HG03108 (cell line): ENCODE results near the gene ALDH1L2.
"Not testable (repeated sequence)": the region's sequence is repeated elsewhere in the genome, so short reads cannot be mapped to it uniquely, and the experiment has no call there.

Experiments used
- ATAC-seq: cut with Tn5 transposase; IDR thresholded peaks from one replicate; pipeline ENCODE4 v1.9.1; 2021; ENCODE audit warnings: moderate library complexity; ENCODE audit not compliant: unreplicated experiment

The ALDH1L2 gene

GRCh38 chr12:105084251-105085250 lies at the start of gene ALDH1L2:
ALDH1L2 (minus strand) TSS chr12:105084458; CDS start chr12:105084436, 22 bp downstream.
- ATAC-seq = peak; percentile 82

- ATAC-seq = no peak
Observed at GRCh38 chr12:105120551-105120950, 36.3 kb upstream of the ALDH1L2 start.

GRCh38 chr12:105116969-105117368 lies 32.7 kb upstream of the ALDH1L2 start:
- no peak for ATAC-seq

GRCh38 chr12:105113094-105113493 lies 28.8 kb upstream of the ALDH1L2 start:
- ATAC-seq = no peak

GRCh38 chr12:105110851-105111250 lies 26.6 kb upstream of the ALDH1L2 start:
- no peak for ATAC-seq

- peak; percentile 41 for ATAC-seq
Observed at GRCh38 chr12:105109465-105110212, 25.4 kb upstream of the ALDH1L2 start.

GRCh38 chr12:105107494-105108371 lies 23.5 kb upstream of the ALDH1L2 start, which contains the start of gene WASHC4:
WASHC4 (plus strand) TSS chr12:105107731; CDS start chr12:105107801, 70 bp downstream.
- ATAC-seq = peak; percentile 84

- ATAC-seq = peak; percentile 4
Observed at GRCh38 chr12:105107171-105107493, 22.9 kb upstream of the ALDH1L2 start.

GRCh38 chr12:105106621-105107020 lies 22.4 kb upstream of the ALDH1L2 start:
- no peak for ATAC-seq

GRCh38 chr12:105104762-105105161 lies 20.5 kb upstream of the ALDH1L2 start:
- no peak for ATAC-seq

- no peak for ATAC-seq
Observed at GRCh38 chr12:105102673-105103072, 18.4 kb upstream of the ALDH1L2 start.

- no peak for ATAC-seq
Observed at GRCh38 chr12:105100998-105101397, 16.7 kb upstream of the ALDH1L2 start.

GRCh38 chr12:105100207-105100985 lies 16.1 kb upstream of the ALDH1L2 start:
- ATAC-seq = no peak

GRCh38 chr12:105099356-105099755 lies 15.1 kb upstream of the ALDH1L2 start:
- no peak for ATAC-seq

GRCh38 chr12:105095338-105095737 lies 11.1 kb upstream of the ALDH1L2 start:
- not testable (repeated sequence) for ATAC-seq

GRCh38 chr12:105092336-105092735 lies 8.1 kb upstream of the ALDH1L2 start:
- no peak for ATAC-seq

- ATAC-seq = no peak
Observed at GRCh38 chr12:105091476-105092206, 7.4 kb upstream of the ALDH1L2 start.

GRCh38 chr12:105090361-105090760 lies 6.1 kb upstream of the ALDH1L2 start:
- no peak for ATAC-seq

GRCh38 chr12:105089817-105090216 lies 5.6 kb upstream of the ALDH1L2 start:
- ATAC-seq = no peak
